Neural cell (in vitro differentiated cells): ENCODE data around the gene FGGY. TPM values are rescaled to one million over a fixed set of nuclear protein-coding genes. Genes with fewer than 3 reads are reported as not detected.
"Not testable (repeated sequence)": the region's sequence is repeated elsewhere in the genome, so short reads cannot be mapped to it uniquely, and the experiment has no call there.

Source experiments
- H2AFZ ChIP-seq: fragments of 200-600, 300-800 bp; sonication (generic), shearing (Covaris generic); 2 replicates; pipeline ENCODE4 v1.6.0; 2014; ENCODE audit warnings: low read depth, mild to moderate bottlenecking, antibody characterized with exemption, low read length, moderate library complexity
- H3F3A ChIP-seq: fragments of 200-600 bp; shearing (Covaris generic); 2 replicates; pipeline ENCODE4 v1.6.1; 2016; ENCODE audit warnings: mild to moderate bottlenecking, moderate library complexity, mixed read lengths, antibody characterized with exemption, low read length; ENCODE audit not compliant: insufficient read depth, poor library complexity, severe bottlenecking
- H3K27ac ChIP-seq: fragments of 200-600, 300-800 bp; sonication (generic), shearing (Covaris generic); 2 replicates; pipeline ENCODE4 v1.5.1; 2014; ENCODE audit warnings: mild to moderate bottlenecking, low read length, moderate library complexity
- H3K27me3 ChIP-seq: fragments of 300-800, 200-600 bp; sonication (generic), shearing (Covaris generic); 2 replicates; pipeline ENCODE4 v1.6.0; 2014; ENCODE audit warnings: mild to moderate bottlenecking, low read depth, low read length, moderate library complexity; ENCODE audit not compliant: insufficient read depth
- H3K36me3 ChIP-seq: fragments of 300-800, 200-600 bp; sonication (generic), shearing (Covaris generic); 2 replicates; pipeline ENCODE4 v1.5.1; 2014; ENCODE audit warnings: mild to moderate bottlenecking, antibody characterized with exemption, low read length, moderate library complexity; ENCODE audit not compliant: insufficient read depth
- H3K4me2 ChIP-seq: fragments of 300-800, 200-600 bp; sonication (generic), shearing (Covaris generic); 2 replicates; pipeline ENCODE4 v1.6.0; 2014; ENCODE audit warnings: mild to moderate bottlenecking, low read length
- H3K4me3 ChIP-seq: fragments of 300-800, 200-600 bp; sonication (generic), shearing (Covaris generic); 2 replicates; pipeline ENCODE4 v1.5.1; 2014; ENCODE audit warnings: mild to moderate bottlenecking, low read length, moderate library complexity
- H3K79me2 ChIP-seq: fragments of 200-600 bp; shearing (Covaris generic); replicated peaks from 2 replicates; pipeline ENCODE4 v1.6.0; 2014; ENCODE audit warnings: mild to moderate bottlenecking, low read length, moderate library complexity; ENCODE audit not compliant: insufficient read depth
- H3K9ac ChIP-seq: fragments of 300-800, 200-600 bp; sonication (generic), shearing (Covaris generic); 2 replicates; pipeline ENCODE4 v1.6.1; 2016; ENCODE audit warnings: mild to moderate bottlenecking, low read length, mixed read lengths
- H3K9me2 ChIP-seq: fragments of 200-600 bp; shearing (Covaris generic); 2 replicates; pipeline ENCODE4 v1.6.1; 2016; ENCODE audit warnings: mild to moderate bottlenecking, low read length, mixed read lengths; ENCODE audit not compliant: insufficient read depth
- H3K9me3 ChIP-seq: fragments of 200-600, 300-800 bp; sonication (generic), shearing (Covaris generic); 2 replicates; pipeline ENCODE4 v1.6.1; 2016; ENCODE audit warnings: mild to moderate bottlenecking, mixed run types, low read length, moderate library complexity, mixed read lengths
- H4K20me1 ChIP-seq: fragments of 200-600 bp; shearing (Covaris generic); 2 replicates; pipeline ENCODE4 v1.6.1; 2016; ENCODE audit warnings: mild to moderate bottlenecking, mixed run types; ENCODE audit not compliant: insufficient read depth
- EP300 ChIP-seq: fragments of 450-650 bp; conservative IDR thresholded peaks from 2 replicates; pipeline ENCODE4 v1.6.1; 2014; ENCODE audit warnings: antibody characterized with exemption, mild to moderate bottlenecking, moderate library complexity; ENCODE audit not compliant: poor library complexity, severe bottlenecking
- EZH2 ChIP-seq: fragments of 200-600, 300-800 bp; shearing (Covaris generic), sonication (generic); IDR thresholded peaks from 2 replicates; pipeline ENCODE4 v1.6.1; 2014; ENCODE audit warnings: antibody characterized with exemption, low read length, borderline replicate concordance, mild to moderate bottlenecking; ENCODE audit not compliant: insufficient read depth, poor library complexity, severe bottlenecking
- MXI1 ChIP-seq: fragments of 450-650 bp; conservative IDR thresholded peaks from 2 replicates; pipeline ENCODE4 v1.6.1; 2014; ENCODE audit warnings: antibody characterized with exemption, mild to moderate bottlenecking; ENCODE audit not compliant: poor library complexity, severe bottlenecking
- POLR2AphosphoS5 ChIP-seq: IDR thresholded peaks from 2 replicates; pipeline ENCODE4 v1.6.1; 2012
- RAD21 ChIP-seq: fragments of 450-650 bp; conservative IDR thresholded peaks from 2 replicates; pipeline ENCODE4 v1.6.1; 2014; ENCODE audit warnings: antibody characterized with exemption, mild to moderate bottlenecking, moderate library complexity
- SMC3 ChIP-seq: fragments of 450-650 bp; conservative IDR thresholded peaks from 2 replicates; pipeline ENCODE4 v1.6.1; 2014; ENCODE audit warnings: antibody characterized with exemption, mild to moderate bottlenecking, moderate library complexity; ENCODE audit not compliant: poor library complexity
- TAF1 ChIP-seq: IDR thresholded peaks from 2 replicates; pipeline ENCODE4 v1.6.1; 2012; ENCODE audit warnings: low read depth
- polyA plus RNA-seq: library from polyadenylated mRNA; depleted of rRNA; stranded (reverse); fragments of >200 nt; gene quantifications from 2 replicates; pipeline ENCODE4 v1.2.3, GENCODE V29; 2014
- TF ChIP-seq, protein P1 (sequence below): IDR thresholded peaks from 2 replicates; pipeline ENCODE4 v1.6.1; 2012; ENCODE audit warnings: borderline replicate concordance
- TF ChIP-seq, protein P2 (sequence below): fragments of 450-650 bp; IDR thresholded peaks from 2 replicates; pipeline ENCODE4 v1.5.1; 2014; ENCODE audit warnings: antibody characterized with exemption, mild to moderate bottlenecking, moderate library complexity; ENCODE audit not compliant: poor library complexity, severe bottlenecking

The FGGY gene
- polyA plus RNA-seq, 1 donor from 2014 or later, result 7.4 TPM

DNA sequence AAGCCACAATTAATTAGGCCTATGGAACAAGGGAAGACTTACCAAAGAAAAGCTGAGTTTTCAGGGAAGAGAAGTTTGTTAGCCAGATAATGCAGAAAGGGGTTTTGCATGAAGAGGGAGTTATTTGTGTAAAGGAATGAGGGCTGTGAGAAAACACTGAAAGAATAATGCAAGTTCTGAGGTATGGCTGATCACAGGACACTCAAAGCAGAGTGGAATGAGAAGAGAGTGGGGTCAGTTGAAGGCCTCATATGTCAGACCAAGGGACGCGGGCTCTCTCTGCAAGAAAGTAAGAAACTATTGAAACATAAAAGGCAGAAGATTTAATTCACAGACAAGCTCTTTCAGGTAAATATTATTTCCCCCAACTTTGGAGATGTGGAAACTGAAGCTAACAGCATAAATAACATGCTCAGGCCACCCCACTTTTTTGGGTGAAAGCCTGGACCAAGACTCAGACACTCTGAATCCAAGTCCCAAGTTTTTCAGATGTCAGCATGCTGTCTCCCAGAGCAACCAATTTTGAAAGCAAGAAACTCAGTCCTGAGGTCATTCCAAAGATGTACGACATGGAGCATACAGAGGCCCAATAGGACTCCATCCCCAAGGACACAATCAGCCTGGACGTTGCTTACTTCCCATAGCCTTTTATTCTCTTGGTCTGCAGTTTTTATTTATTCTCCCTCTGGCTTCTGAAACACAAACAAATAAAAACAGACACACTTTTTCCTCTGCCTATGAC is 47.3 kb upstream of the FGGY start:
- Histone ChIP-seq H4K20me1 (no peaks in the 10 kb centered on the region), H3K9me2 (no peaks in the 10 kb centered on the region), H3K79me2 (no peaks in the 10 kb centered on the region), H3K27ac (no peak overlapping the region), H3K9ac (no peak overlapping the region), H3K9me3 (no peaks in the 10 kb centered on the region), H3F3A (no peaks in the 10 kb centered on the region), H3K4me3 (no peak overlapping the region), H3K4me2 (no peak overlapping the region), H2AFZ (no peak overlapping the region), H3K27me3 (no peaks in the 10 kb centered on the region), H3K36me3 (no peaks in the 10 kb centered on the region)
- TF ChIP-seq EP300, result no peak
- no peak for TF ChIP-seq MXI1
- no peak for TF ChIP-seq TAF1
- no peak for TF ChIP-seq POLR2AphosphoS5
- no peak for TF ChIP-seq SMC3
- TF ChIP-seq EZH2, result no peak
- TF ChIP-seq, protein P1, sequence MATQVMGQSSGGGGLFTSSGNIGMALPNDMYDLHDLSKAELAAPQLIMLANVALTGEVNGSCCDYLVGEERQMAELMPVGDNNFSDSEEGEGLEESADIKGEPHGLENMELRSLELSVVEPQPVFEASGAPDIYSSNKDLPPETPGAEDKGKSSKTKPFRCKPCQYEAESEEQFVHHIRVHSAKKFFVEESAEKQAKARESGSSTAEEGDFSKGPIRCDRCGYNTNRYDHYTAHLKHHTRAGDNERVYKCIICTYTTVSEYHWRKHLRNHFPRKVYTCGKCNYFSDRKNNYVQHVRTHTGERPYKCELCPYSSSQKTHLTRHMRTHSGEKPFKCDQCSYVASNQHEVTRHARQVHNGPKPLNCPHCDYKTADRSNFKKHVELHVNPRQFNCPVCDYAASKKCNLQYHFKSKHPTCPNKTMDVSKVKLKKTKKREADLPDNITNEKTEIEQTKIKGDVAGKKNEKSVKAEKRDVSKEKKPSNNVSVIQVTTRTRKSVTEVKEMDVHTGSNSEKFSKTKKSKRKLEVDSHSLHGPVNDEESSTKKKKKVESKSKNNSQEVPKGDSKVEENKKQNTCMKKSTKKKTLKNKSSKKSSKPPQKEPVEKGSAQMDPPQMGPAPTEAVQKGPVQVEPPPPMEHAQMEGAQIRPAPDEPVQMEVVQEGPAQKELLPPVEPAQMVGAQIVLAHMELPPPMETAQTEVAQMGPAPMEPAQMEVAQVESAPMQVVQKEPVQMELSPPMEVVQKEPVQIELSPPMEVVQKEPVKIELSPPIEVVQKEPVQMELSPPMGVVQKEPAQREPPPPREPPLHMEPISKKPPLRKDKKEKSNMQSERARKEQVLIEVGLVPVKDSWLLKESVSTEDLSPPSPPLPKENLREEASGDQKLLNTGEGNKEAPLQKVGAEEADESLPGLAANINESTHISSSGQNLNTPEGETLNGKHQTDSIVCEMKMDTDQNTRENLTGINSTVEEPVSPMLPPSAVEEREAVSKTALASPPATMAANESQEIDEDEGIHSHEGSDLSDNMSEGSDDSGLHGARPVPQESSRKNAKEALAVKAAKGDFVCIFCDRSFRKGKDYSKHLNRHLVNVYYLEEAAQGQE, result no peak
- TF ChIP-seq, protein P2, sequence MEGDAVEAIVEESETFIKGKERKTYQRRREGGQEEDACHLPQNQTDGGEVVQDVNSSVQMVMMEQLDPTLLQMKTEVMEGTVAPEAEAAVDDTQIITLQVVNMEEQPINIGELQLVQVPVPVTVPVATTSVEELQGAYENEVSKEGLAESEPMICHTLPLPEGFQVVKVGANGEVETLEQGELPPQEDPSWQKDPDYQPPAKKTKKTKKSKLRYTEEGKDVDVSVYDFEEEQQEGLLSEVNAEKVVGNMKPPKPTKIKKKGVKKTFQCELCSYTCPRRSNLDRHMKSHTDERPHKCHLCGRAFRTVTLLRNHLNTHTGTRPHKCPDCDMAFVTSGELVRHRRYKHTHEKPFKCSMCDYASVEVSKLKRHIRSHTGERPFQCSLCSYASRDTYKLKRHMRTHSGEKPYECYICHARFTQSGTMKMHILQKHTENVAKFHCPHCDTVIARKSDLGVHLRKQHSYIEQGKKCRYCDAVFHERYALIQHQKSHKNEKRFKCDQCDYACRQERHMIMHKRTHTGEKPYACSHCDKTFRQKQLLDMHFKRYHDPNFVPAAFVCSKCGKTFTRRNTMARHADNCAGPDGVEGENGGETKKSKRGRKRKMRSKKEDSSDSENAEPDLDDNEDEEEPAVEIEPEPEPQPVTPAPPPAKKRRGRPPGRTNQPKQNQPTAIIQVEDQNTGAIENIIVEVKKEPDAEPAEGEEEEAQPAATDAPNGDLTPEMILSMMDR, result no peak
- TF ChIP-seq RAD21, result no peak

DNA sequence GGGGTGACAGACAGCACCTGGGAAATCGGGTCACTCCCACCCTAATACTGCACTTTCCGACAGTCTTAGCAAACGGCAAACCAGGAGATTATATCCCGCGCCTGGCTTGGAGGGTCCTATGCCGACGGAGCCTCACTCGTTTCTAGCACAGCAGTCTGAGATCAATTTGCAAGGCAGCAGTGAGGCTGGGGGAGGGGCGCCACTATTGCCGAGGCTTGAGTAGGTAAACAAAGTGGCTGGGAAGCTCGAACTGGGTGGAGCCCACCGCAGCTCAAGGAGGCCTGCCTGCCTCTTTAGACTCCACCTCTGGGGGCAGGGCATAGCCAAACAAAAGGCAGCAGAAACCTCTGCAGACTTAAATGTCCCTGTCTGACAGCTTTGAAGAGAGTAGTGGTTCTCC is 45.8 kb upstream of the FGGY start:
- H3K9ac ChIP-seq, H3K9me3 ChIP-seq, H3K4me2 ChIP-seq, H4K20me1 ChIP-seq, H3K36me3 ChIP-seq, H3K27me3 ChIP-seq, H3K27ac ChIP-seq, H3K9me2 ChIP-seq, H3F3A ChIP-seq, H2AFZ ChIP-seq, H3K79me2 ChIP-seq, H3K4me3 ChIP-seq: not testable (repeated sequence)

DNA sequence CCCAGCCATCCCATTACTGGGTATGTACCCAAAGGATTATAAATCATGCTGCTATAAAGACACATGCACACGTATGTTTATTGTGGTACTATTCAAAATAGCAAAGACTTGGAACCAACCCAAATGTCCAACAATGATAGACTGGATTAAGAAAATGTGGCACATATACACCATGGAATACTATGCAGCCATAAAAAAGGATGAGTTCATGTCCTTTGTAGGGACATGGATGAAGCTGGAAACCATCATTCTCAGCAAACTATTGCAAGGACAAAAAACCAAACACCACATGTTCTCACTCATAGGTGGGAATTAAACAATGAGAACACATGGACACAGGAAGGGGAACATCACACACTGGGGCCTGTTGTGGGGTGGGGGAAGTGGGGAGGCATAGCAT is 40.5 kb upstream of the FGGY start:
- H3K9me2 ChIP-seq, H3K79me2 ChIP-seq, H3K9me3 ChIP-seq: not testable (repeated sequence)

More for the DNA sequence above, 40.5 kb upstream of the FGGY start:
- not testable (repeated sequence) for H2AFZ ChIP-seq, H3K27ac ChIP-seq, H3F3A ChIP-seq, H3K36me3 ChIP-seq, H3K4me2 ChIP-seq, H4K20me1 ChIP-seq, H3K4me3 ChIP-seq, H3K9ac ChIP-seq, H3K27me3 ChIP-seq
